ENCODE data around the gene PLXNA2. TPM values are rescaled to one million over a fixed set of nuclear protein-coding genes. Genes with fewer than 3 reads are reported as not detected.

Gene PLXNA2
- total RNA-seq, 1 donor from 2014 or later = 37.9 TPM

DNA sequence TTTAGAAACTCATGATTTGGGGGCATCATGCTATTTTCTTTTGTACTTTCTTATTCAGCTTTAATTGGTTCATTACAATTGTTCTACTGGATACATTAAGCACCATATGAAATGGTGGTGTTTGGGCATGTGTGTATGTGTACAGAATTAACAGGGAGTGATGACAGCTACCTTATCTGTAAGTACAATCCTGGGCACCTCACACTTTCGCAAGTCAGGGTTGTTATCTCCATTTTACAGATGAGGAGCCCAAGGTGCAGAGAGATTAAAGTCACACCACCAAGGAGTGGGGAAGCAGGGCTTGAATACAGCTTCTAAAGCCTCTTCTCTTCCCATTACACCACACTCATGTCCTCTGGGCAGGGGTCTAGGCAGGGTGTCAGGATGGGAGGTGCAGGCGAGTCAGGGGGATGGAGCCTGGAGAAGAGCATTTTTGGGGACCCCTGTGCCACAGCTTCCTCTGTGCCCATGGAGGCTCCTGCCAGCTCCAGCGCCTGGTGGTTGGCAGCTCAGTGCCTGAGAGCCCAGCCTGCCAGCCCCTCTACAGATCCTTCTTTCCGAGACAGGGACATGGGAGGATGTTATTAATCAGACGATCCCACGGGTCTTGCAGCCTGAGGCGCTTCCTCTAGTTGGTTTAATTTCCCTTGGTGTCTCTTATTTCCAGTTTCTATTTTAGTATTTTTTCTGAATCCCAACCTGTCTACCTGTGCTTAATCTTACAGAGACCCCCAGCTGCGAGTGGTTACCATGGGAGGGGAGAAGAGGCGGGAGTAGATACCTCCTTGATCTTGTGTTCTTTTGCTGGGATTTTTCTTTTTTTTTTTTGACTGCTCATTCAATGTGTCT, 207.0 kb downstream of the PLXNA2 start:
- DNase-seq (ENCODE audit: low spot score in 2 of 2) (no peak), FAIRE-seq (no peak)

DNA sequence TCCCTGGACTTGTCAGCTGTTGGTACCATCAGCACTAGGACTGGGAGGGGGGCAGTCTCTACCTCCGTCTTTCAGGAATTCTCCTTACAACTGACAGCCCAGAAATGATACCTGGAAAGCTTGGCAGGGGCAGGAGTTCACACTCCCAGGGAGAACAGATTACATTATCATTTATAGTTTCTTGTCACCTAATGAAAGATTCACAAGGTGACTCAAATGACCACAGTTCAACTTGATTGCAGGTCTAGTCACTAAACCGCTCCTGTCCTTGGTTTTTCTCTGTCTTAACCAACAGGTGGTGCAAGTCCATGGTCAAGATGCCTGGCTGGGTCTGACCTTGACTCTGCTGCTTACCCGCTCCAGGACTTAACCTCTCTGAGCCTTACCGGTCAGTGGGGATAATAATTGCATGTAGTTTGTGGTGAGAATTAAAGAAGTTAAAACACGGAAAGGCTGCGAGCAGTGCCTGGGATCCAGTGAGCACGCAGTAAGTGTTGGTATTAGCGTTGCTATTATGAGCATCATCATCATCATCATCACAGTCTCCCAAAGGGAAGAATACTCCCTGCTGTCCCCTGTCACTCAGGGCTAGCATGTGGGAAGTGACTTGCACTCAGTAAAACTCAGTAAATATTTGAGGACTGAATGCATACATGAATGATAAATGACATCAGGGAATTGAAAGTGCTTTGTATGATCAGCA, 207.9 kb downstream of the PLXNA2 start:
- DNase-seq (ENCODE audit: low spot score in 2 of 2) = no peak
- no peak for FAIRE-seq

DNA sequence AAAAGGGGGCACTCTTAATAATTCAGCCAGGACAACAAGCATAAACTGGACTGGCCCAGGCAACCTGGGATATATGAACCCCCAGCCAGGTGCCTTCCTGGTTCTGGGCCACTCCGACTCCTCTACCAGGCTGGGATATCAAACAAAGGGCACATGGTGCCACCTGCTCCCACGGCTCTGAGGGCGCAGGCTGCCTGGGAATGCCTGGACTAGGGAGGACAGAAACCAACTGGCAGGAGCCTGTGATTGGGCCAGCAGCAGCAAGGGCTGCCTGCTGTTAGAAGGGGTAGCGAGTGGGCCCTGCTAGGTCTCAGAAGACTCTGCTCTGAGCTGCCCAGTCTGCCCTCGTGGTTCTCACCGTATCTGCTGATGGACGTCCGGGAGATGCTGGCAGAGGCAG, 210.0 kb downstream of the PLXNA2 start:
- FAIRE-seq (no peak), DNase-seq (ENCODE audit: low spot score in 2 of 2) (no peak)

DNA sequence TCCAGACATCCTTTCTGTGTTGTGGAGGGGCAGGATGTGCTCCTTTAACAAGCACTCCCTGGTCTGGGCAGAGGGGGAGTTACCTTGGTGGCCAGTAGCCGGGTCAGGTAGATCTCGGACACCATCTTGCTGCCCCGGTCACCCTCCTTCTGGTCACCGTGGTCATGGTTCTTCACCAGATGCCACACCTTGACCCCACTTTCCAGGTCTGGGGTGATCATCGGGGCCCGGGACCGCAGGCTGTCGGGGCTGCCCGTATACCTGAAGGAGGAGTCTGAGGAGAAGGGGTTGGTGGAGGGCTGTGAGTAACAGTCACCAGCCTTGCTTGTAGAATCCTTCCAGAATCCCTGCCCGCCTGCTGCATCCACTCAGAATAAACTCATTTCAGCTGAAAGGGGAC, 210.9 kb downstream of the PLXNA2 start:
- FAIRE-seq (no peak), DNase-seq (ENCODE audit: low spot score in 2 of 2) (no peak)

DNA sequence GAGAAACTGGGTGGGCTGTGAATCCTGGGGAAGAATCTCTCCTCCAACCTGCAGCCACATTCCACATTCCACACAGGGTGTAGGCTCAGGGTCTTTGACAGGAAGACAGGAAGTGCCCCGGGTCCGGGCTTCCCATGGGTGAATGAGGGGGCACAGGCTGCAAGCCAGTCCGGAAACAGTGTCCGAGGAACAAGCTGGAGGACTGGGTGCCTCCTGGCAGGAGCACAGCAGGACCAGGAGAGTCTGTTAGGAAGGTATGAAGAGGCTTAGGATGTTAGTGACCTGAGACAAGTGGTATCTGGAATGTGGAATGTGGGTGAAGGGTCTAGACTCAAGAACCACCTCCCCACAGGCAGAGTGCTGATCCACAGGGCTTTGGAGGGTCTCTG, 212.3 kb downstream of the PLXNA2 start:
- FAIRE-seq = no peak
- DNase-seq (ENCODE audit: low spot score in 2 of 2) = no peak

DNA sequence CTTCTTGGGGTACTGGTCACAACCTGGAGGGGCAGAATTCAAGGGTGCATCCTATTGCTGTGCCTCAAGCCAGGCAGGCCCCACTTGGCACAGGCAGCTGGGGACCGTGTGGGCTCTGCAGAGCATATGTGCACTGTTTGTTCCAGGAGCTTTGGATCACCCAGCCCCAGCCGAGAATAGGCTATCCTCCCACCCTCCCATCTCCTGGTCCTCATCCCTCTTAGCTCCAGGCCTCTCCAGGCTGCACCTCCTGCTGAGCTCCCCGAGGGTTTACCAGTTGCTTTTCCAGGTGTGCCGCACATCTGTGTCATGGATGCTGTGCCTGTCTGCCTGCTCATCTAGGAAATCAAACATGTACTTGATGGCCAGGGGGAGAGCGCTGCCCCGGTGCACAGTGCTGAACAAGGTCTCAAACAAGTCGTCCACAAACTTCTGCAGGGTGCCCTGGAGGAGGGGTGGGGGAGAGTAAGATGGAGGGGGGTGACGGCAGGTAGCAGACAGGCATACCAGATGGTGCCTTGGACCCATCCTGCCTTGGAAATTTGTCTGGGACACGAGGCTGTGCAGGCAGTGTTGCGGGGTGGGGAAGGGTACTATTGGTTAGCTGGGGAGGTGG, 212.8 kb downstream of the PLXNA2 start:
- DNase-seq (ENCODE audit: low spot score in 2 of 2) (no peak), FAIRE-seq (no peak)

DNA sequence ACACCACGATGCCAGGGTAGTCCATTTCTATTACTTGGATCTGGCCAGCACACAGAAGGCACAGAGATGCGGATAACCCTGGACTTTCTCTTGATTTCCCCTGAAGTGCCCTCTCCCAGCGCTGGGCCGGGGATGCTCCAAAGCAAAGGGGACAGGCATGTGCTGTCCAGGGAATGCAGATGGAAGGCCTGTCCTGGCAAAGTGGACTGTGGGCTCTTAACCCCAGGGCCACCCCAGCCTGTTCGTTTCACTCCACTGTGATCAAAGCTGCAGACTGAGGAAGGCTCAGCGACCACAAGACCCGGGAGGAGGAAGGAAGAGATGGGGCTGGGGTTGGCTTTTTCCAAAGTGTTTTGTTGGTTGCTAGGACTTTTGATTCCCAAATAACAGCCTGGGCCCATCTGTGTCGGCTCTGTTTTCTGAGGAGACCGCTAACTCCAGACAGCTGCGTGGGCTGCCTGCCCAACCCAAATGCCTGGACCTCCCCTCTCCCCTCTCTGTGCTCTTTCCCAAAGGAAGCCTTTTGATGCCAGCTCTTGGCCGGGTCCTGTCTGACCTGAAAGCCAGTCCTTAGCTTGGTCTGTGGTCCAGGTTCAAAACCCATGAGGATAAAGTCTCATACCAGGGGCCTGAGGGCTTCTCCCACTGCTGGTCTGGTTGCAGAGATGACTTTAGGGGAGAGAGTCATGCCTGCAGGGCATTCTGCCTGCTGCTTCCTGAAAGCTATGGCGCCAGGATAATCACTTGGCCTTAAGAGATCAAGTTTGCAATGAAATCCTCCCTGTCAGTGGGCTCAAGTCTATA, 213.7 kb downstream of the PLXNA2 start:
- DNase-seq (ENCODE audit: low spot score in 2 of 2) (no peak), FAIRE-seq (no peak)

DNA sequence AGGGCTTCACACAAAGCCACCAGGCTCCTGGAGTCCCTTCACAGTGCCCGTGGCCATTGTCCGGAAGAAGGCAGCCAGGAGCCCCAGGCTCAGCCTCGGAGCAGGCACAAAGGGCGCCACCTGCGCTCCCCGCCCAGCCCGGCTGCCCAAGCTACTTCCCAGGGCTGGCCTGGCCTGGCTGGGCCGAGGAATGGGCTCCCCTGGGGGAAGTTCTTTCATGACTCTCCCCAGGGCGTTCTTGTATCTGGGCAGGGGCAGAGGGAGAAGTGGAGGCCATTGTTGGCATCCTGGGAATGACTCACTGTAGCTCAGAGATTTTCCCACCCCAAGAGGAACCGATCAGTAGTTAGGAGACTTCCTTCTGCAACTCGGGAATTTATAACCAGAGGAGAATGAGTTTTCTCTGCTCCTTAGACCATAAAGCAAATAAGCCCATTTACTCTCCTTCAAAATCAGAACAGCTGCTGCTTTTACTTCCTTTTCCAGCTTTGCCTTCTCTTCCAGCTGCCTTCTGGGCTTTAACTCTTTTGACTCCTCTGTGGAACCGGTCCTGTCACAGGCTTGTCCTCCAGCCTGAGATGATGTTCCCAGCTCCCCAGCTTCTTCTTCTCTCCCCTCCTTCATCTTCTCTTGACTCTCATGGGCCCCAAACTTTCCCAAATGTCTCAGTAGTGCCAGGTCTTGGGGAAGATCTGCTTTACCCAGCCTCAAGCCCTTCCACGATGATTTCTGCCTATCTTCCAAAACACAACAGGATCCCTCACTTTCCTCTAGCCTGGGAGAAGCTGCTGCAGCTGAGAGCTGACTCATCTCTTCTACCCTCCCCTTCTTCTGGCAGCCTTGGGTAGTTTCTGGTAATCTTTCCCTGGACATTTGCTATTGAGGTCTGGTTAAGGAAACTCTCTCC, 214.6 kb downstream of the PLXNA2 start:
- peak in 1 of 2 donors; percentile 58 for DNase-seq (ENCODE audit: low spot score in 2 of 2)

DNA sequence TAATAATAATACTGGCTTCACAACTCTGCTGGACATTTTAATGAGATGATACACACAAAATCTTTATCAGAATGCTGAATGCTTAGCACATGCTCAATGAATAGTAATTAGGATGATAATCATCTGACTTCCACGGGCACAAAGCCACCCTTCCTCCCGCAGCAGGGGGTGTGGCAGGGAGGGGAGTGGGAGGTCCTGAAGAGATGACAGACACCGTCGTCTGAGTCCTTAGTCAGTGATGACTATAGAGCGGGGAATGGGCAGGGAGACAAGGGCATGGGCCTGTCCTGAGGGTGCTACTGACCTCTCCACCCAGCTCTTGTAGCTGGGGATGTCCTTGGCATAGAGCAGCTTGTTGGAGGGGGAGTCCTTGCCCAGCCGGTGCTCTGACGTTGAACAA, 215.7 kb downstream of the PLXNA2 start:
- FAIRE-seq (no peak), DNase-seq (ENCODE audit: low spot score in 2 of 2) (no peak)

More for the DNA sequence above, 214.6 kb downstream of the PLXNA2 start:
- FAIRE-seq = no peak

DNA sequence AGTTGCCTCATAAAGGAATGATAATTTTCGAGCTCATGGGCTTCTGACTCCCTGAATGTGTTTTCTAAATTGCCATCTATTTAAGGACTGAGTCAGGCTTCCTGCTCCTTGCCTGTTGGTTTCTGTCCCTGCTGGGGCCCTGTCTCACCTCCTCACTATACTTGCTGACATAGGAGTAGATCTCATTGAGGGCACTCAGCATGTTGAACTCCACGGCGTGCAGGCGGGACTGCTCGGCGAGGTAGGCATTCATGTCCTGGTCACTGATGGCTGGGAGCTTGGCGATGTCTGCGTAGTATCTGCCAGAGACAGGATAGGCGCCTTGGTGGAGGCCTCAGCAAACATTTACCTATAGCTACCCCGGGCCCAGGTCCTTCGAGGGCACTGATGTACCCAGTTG, 216.3 kb downstream of the PLXNA2 start:
- no peak for FAIRE-seq
- no peak for DNase-seq (ENCODE audit: low spot score in 2 of 2)

DNA sequence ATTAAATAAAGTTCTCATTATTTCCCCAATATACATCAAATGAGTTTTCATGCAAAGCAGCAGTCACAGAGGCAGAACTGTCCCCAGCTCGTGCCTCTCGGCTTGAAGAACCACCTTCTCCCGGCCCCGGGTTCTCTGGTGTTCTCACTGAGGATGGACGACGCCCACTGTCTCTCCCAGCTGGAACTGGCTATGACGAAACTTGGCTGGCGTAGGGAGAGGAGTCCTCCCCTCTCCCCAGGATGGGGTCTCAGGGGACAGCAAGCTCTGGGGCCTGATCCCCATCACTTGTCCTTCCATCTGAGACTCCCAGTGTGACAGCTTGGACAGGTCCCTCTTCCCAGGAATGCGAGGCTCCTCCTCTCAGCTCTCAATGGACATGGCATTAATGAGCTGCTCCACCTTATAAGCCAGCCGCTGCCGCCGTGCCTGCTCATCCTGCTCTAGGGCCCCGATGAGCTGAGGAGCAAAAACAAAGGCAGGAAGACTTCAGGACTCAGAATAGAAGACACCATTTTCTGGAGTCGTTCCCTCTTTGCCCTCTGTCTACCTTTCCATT, 217.2 kb downstream of the PLXNA2 start:
- no peak for DNase-seq (ENCODE audit: low spot score in 2 of 2)
- FAIRE-seq = no peak

DNA sequence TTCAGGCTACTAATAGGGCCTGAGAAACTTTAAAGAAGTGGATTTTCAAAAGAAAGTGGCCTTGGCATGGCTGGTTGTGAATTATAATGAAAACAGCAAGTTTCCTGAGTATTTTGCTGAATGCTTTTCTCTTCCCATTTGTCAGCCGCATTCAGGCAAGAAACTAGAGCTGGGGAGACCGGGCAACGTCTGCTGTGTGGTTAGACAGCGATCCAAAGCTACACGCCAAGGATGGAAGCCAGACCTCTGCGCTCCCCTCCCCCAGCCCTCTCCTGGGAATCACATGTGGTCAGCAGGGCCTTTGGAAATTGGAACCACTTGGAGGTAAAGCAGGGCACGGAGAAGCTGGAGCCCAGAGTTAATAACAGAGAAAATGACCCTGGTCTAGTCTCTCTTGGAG, 219.2 kb downstream of the PLXNA2 start:
- FAIRE-seq (no peak), DNase-seq (ENCODE audit: low spot score in 2 of 2) (peak in 1 of 2 donors; percentile 31)

DNA sequence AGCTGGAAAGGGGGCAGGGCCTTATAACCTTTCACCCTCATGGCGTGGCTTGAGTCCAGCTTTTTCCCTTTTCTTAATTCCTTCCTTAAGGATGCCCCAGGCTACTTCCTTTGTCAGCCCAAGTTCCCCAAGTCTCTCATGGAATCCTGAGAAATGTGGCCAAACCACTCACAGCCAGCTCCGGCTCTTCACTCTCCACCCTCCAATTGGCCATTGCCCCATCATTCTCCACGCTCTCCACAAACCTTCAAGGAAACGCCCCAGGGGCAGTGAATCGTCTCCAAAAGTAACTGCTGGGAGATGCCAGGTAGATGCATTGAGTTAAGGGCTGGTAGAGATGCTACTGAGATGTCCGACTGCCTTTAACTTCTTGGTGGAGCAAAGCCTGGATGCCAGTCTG, 219.8 kb downstream of the PLXNA2 start:
- FAIRE-seq (no peak), DNase-seq (ENCODE audit: low spot score in 2 of 2) (no peak)

DNA sequence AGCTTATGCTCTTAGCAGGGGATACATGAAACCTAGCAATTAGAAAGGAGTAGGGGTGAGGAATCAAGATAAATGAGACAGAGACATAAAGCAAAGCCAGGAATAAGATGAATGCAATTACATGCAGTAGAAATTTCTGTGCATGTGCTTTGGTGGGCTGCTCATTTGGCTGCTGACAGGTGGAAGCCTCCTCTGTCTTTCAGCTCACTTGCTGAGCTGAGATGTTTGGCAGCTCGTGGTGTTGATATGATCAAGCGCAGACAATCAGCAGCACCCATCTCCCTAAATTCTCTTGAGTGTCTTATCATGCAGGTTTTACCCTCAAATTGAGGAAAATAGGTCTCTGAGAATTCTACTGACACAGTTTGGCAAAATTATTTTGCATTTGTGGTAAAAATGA, 224.9 kb downstream of the PLXNA2 start:
- DNase-seq (ENCODE audit: low spot score in 2 of 2) (no peak), FAIRE-seq (no peak)

DNA sequence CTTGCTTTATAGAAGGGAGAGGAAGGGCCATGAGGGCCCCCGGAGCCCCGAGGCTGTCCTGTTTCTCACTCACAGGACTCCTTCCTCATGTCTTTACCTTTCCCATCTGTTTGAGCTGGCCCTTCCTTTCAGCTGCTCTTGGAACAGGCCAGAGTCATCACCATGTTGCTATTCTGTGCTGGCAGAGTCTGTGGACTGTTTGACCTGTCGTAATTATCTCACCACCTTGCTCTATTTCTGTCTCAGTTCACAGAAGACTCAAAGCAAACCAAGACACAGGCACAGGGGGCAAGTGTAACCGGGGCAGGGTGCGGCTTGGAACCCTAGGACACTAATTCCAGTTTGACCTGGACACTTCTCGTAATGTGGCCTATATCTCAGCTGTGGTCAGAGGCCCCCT, 228.9 kb downstream of the PLXNA2 start:
- DNase-seq (ENCODE audit: low spot score in 2 of 2) (no peak), FAIRE-seq (no peak)

DNA sequence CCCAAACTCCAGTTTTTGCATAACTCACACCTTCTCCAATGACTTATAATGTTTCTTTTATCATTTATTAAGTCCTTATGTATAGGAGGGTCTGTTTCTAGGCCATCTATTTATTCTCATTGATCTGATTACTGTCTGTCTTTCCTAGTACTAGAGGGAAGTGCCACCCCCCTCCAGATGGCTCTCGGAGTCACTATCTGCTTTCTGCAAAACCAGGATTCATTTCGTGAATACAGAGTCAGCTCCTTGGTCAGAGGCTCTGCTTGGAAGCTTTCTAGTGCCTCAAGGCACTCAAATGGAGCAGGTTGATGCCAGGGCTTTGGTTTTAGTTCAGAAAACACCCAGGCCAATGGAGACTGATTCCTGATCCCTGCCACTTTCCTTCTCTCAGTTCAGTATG, 231.0 kb downstream of the PLXNA2 start:
- DNase-seq (ENCODE audit: low spot score in 2 of 2) (no peak), FAIRE-seq (no peak)

DNA sequence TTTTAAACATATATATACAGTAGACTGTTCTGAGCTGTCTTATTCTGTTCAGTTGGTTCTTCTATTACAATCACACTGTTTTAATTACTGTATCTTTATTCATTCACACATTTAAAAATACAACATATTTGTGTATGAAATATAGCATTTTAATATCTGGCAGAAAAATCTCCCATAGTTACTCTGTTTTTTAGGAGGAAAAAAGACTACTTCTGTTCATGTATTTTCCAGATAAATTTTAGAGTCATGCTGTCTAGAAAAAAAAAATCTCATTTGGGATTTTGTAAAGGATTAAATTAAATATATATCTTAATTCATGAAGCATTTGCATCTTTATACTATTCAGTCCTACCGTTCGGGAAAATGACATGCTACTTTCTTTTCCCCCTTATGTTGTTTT, 231.5 kb downstream of the PLXNA2 start:
- DNase-seq (ENCODE audit: low spot score in 2 of 2) (no peak), FAIRE-seq (peak; percentile 8)

DNA sequence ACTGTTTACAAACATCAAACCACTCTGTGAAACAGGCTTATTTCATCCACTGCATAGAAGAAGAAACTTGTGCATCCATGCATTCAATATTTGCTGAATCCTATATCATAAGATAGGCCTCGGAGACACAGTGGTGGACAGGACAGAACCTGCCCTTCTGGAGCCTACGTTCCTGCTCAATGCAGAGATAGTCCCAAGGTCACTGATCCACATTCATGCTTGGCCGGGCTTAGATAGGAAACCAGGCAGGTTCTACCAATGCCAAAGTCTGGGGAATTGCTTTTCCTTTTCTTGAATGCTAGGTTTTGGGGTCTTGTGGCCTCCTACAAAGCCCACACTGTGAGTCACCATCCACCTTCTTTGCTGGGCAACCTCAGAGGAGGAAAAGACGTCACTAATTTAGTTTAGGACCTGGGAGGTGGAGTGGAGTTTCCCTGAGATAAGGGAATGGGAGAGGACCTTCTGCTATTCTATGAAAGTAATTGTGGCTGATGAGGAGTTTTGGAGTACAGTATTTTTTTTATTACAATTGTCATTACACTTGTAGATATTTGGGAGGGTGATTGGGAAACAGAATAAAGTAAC, 233.6 kb downstream of the PLXNA2 start:
- DNase-seq (ENCODE audit: low spot score in 2 of 2) (no peak), FAIRE-seq (no peak)

Data from frontal cortex (tissue), 4 donors.